Ishikawa (cell line): ENCODE data around the gene MPV17L.

ENCODE experiments used
- CEBPB ChIP-seq: IDR thresholded peaks from 2 replicates; pipeline ENCODE4 v1.6.1; 2012
- CREB1 ChIP-seq: IDR thresholded peaks from 2 replicates; pipeline ENCODE4 v1.6.1; 2012; ENCODE audit warnings: low read depth
- EGR1 ChIP-seq: IDR thresholded peaks from 2 replicates; pipeline ENCODE4 v1.6.1; 2012
- EP300 ChIP-seq: IDR thresholded peaks from 2 replicates; pipeline ENCODE4 v1.6.1; 2012; ENCODE audit warnings: borderline replicate concordance
- FOXM1 ChIP-seq: IDR thresholded peaks from 2 replicates; pipeline ENCODE4 v1.6.1; 2012; ENCODE audit warnings: low read depth, borderline replicate concordance
- NFIC ChIP-seq: IDR thresholded peaks from 2 replicates; pipeline ENCODE4 v1.6.1; 2012
- RAD21 ChIP-seq: IDR thresholded peaks from 2 replicates; pipeline ENCODE4 v1.6.1; 2012; ENCODE audit warnings: low read depth
- TAF1 ChIP-seq: IDR thresholded peaks from 2 replicates; pipeline ENCODE4 v1.6.1; 2012; ENCODE audit warnings: low read depth, mild to moderate bottlenecking
- TCF12 ChIP-seq: IDR thresholded peaks from 2 replicates; pipeline ENCODE4 v1.6.1; 2012; ENCODE audit warnings: low read depth
- TEAD4 ChIP-seq: IDR thresholded peaks from 2 replicates; pipeline ENCODE4 v1.6.1; 2012
- YY1 ChIP-seq: IDR thresholded peaks from 2 replicates; pipeline ENCODE4 v1.6.1; 2012; ENCODE audit warnings: low read depth
- ZBTB7A ChIP-seq: IDR thresholded peaks from 2 replicates; pipeline ENCODE4 v1.6.1; 2012; ENCODE audit warnings: low read depth
- TF ChIP-seq, protein P1 (sequence below): IDR thresholded peaks from 2 replicates; pipeline ENCODE4 v1.6.1; 2012
- TF ChIP-seq, protein P2 (sequence below): IDR thresholded peaks from 2 replicates; pipeline ENCODE4 v1.6.1; 2012; ENCODE audit warnings: low read depth, mild to moderate bottlenecking
- TF ChIP-seq, protein P3 (sequence below): IDR thresholded peaks from 2 replicates; pipeline ENCODE4 v1.6.1; 2012

MPV17L gene

DNA sequence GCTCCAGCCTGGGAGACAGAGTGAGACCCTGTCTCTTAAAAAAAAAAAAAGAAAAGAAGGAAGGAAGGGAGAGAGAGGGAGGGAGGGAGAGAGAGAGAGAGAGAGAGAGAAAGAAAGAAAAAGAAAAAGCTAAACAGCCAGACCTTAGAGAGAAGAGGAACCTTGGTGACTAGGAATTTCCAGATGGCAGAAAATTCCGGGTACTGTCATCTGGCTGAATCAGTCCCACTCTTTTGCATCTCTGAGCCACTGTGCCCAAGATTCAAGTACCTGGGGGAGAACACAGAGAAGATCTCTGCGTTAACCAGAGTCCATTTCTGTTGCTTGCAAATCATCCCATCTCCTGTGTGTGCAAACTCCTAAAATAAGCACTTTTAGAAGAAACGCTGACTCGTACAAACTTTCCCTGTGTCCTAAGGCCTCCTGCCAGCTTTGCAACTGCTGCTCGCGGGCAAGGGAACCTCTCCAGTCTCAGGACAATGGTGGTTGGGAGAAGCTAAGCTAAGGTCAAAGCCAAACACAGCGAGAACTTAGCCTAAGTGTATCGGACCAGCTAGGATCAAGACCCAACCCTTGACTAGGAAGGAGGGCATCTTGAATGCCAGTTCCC, 56.8 kb downstream of the MPV17L start:
- TF ChIP-seq YY1 (no peak), TEAD4 (no peak)
- TF ChIP-seq, protein P1, sequence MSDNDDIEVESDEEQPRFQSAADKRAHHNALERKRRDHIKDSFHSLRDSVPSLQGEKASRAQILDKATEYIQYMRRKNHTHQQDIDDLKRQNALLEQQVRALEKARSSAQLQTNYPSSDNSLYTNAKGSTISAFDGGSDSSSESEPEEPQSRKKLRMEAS = no peak

DNA sequence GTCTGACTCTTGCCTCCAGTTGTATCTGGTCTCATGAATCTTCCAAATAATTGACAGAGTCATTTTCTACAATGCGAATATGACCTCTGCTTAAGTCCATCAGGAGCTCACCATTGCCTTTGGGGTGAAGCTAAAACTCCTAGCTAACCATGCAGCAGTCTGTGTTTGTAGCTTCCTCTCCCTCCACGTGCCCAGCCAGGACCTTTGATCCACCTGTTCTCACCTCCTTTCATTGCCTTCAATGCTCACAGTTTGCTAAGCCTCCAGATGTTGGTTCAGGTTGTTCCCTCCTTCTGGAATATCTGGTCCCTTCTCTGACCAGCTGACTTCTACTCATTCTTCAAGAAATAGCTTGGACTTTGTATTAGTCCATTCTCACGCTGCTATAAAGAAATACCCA, 61.8 kb downstream of the MPV17L start:
- TF ChIP-seq CEBPB (no peak), ZBTB7A (no peak), TAF1 (no peak), TEAD4 (no peak), CREB1 (no peak), YY1 (no peak), EP300 (no peak), EGR1 (no peak), NFIC (no peak), TCF12 (no peak), FOXM1 (no peak), RAD21 (no peak)
- TF ChIP-seq, protein P2, sequence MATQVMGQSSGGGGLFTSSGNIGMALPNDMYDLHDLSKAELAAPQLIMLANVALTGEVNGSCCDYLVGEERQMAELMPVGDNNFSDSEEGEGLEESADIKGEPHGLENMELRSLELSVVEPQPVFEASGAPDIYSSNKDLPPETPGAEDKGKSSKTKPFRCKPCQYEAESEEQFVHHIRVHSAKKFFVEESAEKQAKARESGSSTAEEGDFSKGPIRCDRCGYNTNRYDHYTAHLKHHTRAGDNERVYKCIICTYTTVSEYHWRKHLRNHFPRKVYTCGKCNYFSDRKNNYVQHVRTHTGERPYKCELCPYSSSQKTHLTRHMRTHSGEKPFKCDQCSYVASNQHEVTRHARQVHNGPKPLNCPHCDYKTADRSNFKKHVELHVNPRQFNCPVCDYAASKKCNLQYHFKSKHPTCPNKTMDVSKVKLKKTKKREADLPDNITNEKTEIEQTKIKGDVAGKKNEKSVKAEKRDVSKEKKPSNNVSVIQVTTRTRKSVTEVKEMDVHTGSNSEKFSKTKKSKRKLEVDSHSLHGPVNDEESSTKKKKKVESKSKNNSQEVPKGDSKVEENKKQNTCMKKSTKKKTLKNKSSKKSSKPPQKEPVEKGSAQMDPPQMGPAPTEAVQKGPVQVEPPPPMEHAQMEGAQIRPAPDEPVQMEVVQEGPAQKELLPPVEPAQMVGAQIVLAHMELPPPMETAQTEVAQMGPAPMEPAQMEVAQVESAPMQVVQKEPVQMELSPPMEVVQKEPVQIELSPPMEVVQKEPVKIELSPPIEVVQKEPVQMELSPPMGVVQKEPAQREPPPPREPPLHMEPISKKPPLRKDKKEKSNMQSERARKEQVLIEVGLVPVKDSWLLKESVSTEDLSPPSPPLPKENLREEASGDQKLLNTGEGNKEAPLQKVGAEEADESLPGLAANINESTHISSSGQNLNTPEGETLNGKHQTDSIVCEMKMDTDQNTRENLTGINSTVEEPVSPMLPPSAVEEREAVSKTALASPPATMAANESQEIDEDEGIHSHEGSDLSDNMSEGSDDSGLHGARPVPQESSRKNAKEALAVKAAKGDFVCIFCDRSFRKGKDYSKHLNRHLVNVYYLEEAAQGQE = no peak
- TF ChIP-seq, protein P1 = no peak
- TF ChIP-seq, protein P3, sequence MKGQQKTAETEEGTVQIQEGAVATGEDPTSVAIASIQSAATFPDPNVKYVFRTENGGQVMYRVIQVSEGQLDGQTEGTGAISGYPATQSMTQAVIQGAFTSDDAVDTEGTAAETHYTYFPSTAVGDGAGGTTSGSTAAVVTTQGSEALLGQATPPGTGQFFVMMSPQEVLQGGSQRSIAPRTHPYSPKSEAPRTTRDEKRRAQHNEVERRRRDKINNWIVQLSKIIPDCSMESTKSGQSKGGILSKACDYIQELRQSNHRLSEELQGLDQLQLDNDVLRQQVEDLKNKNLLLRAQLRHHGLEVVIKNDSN = no peak

DNA sequence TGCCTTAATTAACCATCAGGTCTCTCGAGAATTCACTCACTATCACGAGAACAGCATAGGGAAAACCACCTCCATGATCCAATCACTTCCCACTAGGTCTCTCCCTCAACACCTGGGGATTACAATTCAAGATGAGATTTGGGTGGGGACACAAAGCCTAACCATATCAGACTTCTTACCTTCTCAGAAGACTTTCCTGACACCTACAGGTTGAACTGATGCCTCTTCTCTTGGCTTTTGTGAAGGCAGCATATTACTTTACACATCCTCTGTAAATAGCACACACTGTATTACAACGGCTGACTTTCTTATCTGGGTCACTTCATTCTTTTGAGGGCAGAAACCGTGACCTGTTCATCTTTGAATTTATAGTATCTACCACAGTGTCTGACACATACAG, 62.4 kb downstream of the MPV17L start:
- TF ChIP-seq RAD21 (peak; percentile 40; the same call in 1 of the 2 replicates), CEBPB (no peak)

DNA sequence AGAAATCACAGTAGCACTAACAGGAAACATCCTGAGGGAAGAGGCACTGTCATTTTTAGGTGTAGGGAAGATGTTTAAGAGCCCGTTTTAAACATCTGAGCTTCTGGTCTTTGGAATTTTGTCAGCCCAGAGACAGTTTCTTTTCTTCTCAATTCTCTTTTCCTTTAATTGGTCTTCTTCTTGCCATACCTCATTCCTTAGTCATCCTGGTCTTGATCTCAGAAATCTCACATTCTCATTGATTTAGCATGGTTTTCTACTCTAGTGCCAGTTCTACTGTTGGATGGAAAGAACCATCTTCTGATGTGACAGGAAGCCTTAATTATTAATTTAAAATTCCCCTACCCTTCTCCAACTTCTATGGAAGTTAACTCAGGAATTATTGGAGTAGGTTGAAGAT, 64.2 kb downstream of the MPV17L start:
- no peak for TF ChIP-seq TAF1
- TF ChIP-seq ZBTB7A = no peak
- TF ChIP-seq EP300 = no peak
- no peak for TF ChIP-seq RAD21
- no peak for TF ChIP-seq YY1
- no peak for TF ChIP-seq NFIC
- TF ChIP-seq TCF12 = no peak
- TF ChIP-seq, protein P3 = no peak
- no peak for TF ChIP-seq TEAD4
- TF ChIP-seq EGR1 = no peak
- TF ChIP-seq FOXM1 = no peak
- TF ChIP-seq, protein P1 = no peak

DNA sequence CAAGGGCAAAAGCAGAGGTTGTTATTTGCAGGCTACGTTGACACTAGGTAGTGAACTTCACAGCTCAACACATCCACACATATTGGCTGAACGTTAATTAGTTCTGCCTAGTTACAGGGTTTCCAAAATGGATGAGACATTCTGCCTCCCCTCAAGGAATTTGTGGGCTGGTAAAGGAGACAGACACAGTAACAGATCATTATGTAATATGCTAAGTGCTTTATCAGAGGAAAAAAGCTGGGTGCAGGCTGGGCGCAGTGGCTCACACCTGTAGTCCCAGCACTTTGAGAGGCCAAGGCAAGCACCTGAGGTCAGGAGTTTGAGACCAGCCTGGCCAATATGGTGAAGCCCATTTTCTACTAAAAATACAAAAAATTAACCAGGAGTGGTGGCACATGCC, 65.0 kb downstream of the MPV17L start:
- TF ChIP-seq TEAD4 (no peak), CREB1 (no peak), EP300 (no peak), TAF1 (no peak), TCF12 (no peak), RAD21 (no peak), YY1 (no peak), NFIC (no peak), CEBPB (no peak), FOXM1 (no peak)
- TF ChIP-seq, protein P3 = no peak
- TF ChIP-seq, protein P2 = no peak
- TF ChIP-seq, protein P1 = no peak
